ENCODE results near the gene SMOC2. TPM values are rescaled to one million over a fixed set of nuclear protein-coding genes. Genes with fewer than 3 reads are reported as not detected.

Gene SMOC2
- polyA plus RNA-seq, 1 of the 3 experiments (the other 2 are of a cell fraction): not detected

DNA sequence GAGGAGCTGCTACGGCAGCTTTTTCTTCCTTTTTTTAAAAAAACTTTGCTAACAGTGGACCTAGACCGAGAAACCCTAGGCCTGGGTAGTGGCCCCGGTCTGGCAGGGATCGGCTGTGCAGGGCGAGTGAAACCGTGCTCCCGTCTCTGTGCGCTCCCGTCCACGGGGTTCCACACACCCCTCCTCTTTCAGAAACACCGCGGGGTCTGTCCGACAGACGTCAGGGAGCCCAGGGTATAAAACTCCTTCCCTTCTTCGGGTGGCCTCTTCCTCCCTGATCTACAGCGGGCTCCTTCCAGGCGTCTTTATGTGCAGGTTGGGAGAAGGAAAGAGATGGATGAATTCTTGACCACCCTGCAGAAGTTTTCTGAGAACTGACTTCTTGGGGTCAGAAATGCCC is 27.1 kb upstream of the SMOC2 start (continued):
- no peak for TF ChIP-seq TAF1 (IDR thresholded peaks at IDR 0.05; ENCODE audit: borderline replicate concordance, low read depth, low read length)
- no peak for TF ChIP-seq TEAD4 (IDR thresholded peaks at IDR 0.05; ENCODE audit: borderline replicate concordance, insufficient read depth)
- no peak for TF ChIP-seq RXRA (IDR thresholded peaks at IDR 0.05; ENCODE audit: borderline replicate concordance, low read depth)
- no peak for TF ChIP-seq TCF12 (IDR thresholded peaks at IDR 0.05)
- TF ChIP-seq GATA2 (CRISPR knock-in tag; IDR thresholded peaks at IDR 0.05): no peak
- TF ChIP-seq, protein P1, sequence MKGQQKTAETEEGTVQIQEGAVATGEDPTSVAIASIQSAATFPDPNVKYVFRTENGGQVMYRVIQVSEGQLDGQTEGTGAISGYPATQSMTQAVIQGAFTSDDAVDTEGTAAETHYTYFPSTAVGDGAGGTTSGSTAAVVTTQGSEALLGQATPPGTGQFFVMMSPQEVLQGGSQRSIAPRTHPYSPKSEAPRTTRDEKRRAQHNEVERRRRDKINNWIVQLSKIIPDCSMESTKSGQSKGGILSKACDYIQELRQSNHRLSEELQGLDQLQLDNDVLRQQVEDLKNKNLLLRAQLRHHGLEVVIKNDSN (IDR thresholded peaks at IDR 0.05; ENCODE audit: borderline replicate concordance, low read depth): no peak
- no peak for TF ChIP-seq SMC3 (IDR thresholded peaks at IDR 0.05; ENCODE audit: low read depth, low read length)
- TF ChIP-seq, protein P2, sequence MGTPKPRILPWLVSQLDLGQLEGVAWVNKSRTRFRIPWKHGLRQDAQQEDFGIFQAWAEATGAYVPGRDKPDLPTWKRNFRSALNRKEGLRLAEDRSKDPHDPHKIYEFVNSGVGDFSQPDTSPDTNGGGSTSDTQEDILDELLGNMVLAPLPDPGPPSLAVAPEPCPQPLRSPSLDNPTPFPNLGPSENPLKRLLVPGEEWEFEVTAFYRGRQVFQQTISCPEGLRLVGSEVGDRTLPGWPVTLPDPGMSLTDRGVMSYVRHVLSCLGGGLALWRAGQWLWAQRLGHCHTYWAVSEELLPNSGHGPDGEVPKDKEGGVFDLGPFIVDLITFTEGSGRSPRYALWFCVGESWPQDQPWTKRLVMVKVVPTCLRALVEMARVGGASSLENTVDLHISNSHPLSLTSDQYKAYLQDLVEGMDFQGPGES (IDR thresholded peaks at IDR 0.05; ENCODE audit: low read depth, low read length): no peak
- TF ChIP-seq FOXM1 (IDR thresholded peaks at IDR 0.05; ENCODE audit: low read depth): no peak

DNA sequence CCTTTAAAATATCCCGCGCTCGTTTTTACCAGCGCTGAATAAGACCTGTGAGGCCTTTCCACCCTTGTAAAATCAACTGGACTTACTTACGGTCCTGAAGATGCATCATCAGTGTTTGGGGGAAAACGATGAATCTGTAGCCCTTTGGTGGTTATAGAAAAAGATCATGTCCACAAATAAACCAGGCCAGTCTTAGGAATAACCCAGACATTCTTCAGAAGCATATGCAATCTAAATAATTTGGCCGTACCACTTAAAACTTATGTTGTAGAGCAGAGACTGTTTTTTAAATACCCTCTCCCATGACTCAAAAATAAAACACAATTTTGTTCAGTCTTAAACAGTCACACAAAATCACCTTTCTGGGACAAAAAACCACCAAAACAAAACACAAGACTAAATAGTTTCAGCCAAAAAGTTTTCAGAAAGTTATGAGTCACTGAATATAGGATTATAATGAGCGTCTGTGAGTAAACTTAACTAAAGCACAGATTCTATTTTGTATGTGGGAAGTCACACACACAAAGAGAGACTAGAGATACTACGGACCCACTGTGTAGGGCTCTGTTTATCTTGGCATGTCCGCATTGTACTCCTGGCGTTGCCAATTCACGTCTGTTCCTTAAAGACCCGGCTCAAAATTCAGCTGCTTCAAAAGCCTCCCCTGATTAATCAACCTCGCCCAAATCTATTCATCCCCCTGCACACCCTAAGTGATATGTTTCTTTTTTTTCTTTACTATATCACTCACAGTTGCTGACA is 26.5 kb upstream of the SMOC2 start:
- Histone ChIP-seq H3K4me2 (no peak overlapping the region), H3K4me1 (ENCODE audit: control insufficient read depth in 1 of 2, insufficient read depth in 2 of 2, low read depth in 1 of 2, low read length in 1 of 2) (no peaks in the 10 kb centered on the region), H3K4me3 (ENCODE audit: low read depth in 2 of 2, low read length in 1 of 2) (no peak overlapping the region), H3K79me2 (ENCODE audit: insufficient read depth) (no peaks in the 10 kb centered on the region), H3K9ac (no peak overlapping the region), H4K20me1 (ENCODE audit: insufficient read depth) (no peaks in the 10 kb centered on the region), H3K27me3 (ENCODE audit: insufficient read depth) (no peaks in the 10 kb centered on the region), H3K9me2 (no peaks in the 10 kb centered on the region), H2AFZ (ENCODE audit: low read depth) (no peak overlapping the region), H3K27ac (ENCODE audit: low read depth in 2 of 2, low read length in 1 of 2) (no peak overlapping the region), H3K36me3 (replicated peaks in 1 of 2; ENCODE audit: control insufficient read depth in 1 of 2, insufficient read depth in 2 of 2, low read length in 1 of 2) (no peaks in the 10 kb centered on the region), H3K9me3 (no peaks in the 10 kb centered on the region), H3F3A (replicated peaks; ENCODE audit: insufficient read depth) (no peaks in the 10 kb centered on the region)
- TF ChIP-seq, protein P3, sequence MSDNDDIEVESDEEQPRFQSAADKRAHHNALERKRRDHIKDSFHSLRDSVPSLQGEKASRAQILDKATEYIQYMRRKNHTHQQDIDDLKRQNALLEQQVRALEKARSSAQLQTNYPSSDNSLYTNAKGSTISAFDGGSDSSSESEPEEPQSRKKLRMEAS (IDR thresholded peaks at IDR 0.05; ENCODE audit: low read depth): no peak
- TF ChIP-seq NFIC (IDR thresholded peaks at IDR 0.05; ENCODE audit: borderline replicate concordance): no peak
- WGBS (ENCODE audit: low lambda C conversion rate): 47% methylated on average over 13 of the region's 14 CpGs
- POLR2A ChIA-PET: no interaction called here
- no peak for DNase-seq
- CTCF ChIA-PET: no interaction called here

DNA sequence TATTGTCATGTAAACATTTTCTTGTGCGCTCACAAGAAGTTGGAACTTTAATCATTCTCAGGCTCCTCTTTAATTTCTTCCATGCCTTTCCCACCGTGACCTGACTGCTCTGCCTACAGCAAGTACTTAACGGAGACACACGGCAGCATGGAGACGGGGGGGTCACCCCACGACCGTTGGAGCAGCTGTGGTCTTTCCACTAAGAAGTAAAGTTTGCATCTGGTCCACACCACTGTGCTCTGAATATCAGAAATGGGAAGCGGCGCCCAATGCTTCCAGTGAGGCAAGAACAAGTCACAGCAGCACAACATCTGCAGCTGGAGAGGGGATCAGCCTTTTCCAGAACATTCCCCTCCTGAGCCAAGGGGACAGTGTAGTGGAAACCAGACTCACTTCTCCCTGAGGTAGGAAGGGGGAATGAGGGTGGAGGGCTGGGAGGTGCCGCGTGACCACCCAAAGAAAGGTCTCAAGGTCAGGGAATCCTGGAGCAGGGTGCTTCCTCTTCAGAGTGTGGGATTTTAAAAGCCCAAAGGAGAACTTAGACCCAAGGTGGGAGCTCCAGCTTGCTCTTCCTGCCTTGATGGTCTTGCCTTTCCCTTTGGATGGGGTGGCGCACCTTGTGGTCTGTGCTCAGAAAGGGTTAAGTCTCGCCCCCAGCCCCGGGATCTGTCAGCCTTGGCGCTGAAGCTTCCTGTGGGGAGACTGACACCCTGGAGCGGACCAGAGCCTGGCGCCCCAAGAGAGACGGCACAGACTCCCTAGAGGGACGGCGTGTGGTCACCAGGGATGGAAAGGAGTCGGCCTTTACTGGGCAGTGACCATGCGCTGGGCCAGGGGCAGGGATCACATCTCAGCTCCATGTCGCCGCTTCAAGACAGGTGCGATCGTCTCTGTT is 25.6 kb upstream of the SMOC2 start:
- H3K4me3 ChIP-seq (ENCODE audit: low read depth in 2 of 2, low read length in 1 of 2): no peak overlapping the region
- H3K4me1 ChIP-seq (ENCODE audit: control insufficient read depth in 1 of 2, insufficient read depth in 2 of 2, low read depth in 1 of 2, low read length in 1 of 2): no peaks in the 10 kb centered on the region
- no peaks in the 10 kb centered on the region for H3K9me3 ChIP-seq
- no peak overlapping the region for H3K4me2 ChIP-seq
- 50% methylated on average over 16 of the region's 26 CpGs for WGBS (ENCODE audit: low lambda C conversion rate)
- no peak overlapping the region for H2AFZ ChIP-seq (ENCODE audit: low read depth)
- H3F3A ChIP-seq (replicated peaks; ENCODE audit: insufficient read depth): no peaks in the 10 kb centered on the region
- no peak for DNase-seq
- no peaks in the 10 kb centered on the region for H3K36me3 ChIP-seq (replicated peaks in 1 of 2; ENCODE audit: control insufficient read depth in 1 of 2, insufficient read depth in 2 of 2, low read length in 1 of 2)
- H3K9ac ChIP-seq: no peak overlapping the region
- CTCF ChIA-PET: no interaction called here
- H3K79me2 ChIP-seq (ENCODE audit: insufficient read depth): no peaks in the 10 kb centered on the region
- no peak overlapping the region for H3K27ac ChIP-seq (ENCODE audit: low read depth in 2 of 2, low read length in 1 of 2)
- TF ChIP-seq, protein P4, sequence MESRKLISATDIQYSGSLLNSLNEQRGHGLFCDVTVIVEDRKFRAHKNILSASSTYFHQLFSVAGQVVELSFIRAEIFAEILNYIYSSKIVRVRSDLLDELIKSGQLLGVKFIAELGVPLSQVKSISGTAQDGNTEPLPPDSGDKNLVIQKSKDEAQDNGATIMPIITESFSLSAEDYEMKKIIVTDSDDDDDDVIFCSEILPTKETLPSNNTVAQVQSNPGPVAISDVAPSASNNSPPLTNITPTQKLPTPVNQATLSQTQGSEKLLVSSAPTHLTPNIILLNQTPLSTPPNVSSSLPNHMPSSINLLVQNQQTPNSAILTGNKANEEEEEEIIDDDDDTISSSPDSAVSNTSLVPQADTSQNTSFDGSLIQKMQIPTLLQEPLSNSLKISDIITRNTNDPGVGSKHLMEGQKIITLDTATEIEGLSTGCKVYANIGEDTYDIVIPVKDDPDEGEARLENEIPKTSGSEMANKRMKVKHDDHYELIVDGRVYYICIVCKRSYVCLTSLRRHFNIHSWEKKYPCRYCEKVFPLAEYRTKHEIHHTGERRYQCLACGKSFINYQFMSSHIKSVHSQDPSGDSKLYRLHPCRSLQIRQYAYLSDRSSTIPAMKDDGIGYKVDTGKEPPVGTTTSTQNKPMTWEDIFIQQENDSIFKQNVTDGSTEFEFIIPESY (IDR thresholded peaks at IDR 0.05; ENCODE audit: borderline replicate concordance, low read depth): no peak
- TF ChIP-seq, protein P3 (IDR thresholded peaks at IDR 0.05; ENCODE audit: low read depth): no peak
- TF ChIP-seq EZH2phosphoT487 (IDR thresholded peaks at IDR 0.05; ENCODE audit: borderline replicate concordance, low read depth) (no peak), FOXJ3 (CRISPR knock-in tag; IDR thresholded peaks at IDR 0.05) (no peak), RCOR1 (IDR thresholded peaks at IDR 0.05; ENCODE audit: low read length) (no peak), SMC3 (IDR thresholded peaks at IDR 0.05; ENCODE audit: low read depth, low read length) (no peak), POLR2AphosphoS5 (IDR thresholded peaks at IDR 0.05; ENCODE audit: low read depth, low read length) (no peak), FOXM1 (IDR thresholded peaks at IDR 0.05; ENCODE audit: low read depth) (no peak), GATA2 (CRISPR knock-in tag; IDR thresholded peaks at IDR 0.05) (no peak), NFIC (IDR thresholded peaks at IDR 0.05; ENCODE audit: borderline replicate concordance) (no peak), YY1 (IDR thresholded peaks at IDR 0.05; ENCODE audit: low read depth) (no peak)
- no peaks in the 10 kb centered on the region for H3K27me3 ChIP-seq (ENCODE audit: insufficient read depth)
- H4K20me1 ChIP-seq (ENCODE audit: insufficient read depth): no peaks in the 10 kb centered on the region
- POLR2A ChIA-PET: no interaction called here
- H3K9me2 ChIP-seq: no peaks in the 10 kb centered on the region
